ENCODE measurements around the gene SCN2B.

SCN2B gene

GRCh38 chr11:118128721-118129470, 47.5 kb downstream of the SCN2B start:
- no peak for DNase-seq

- no peak for DNase-seq
Observed at GRCh38 chr11:118128310-118128709, 48.1 kb downstream of the SCN2B start.

GRCh38 chr11:118126082-118126838, 50.2 kb downstream of the SCN2B start:
- DNase-seq: no peak

GRCh38 chr11:118124929-118125535, 51.4 kb downstream of the SCN2B start:
- DNase-seq: peak; percentile 3

- no peak for DNase-seq
Observed at GRCh38 chr11:118120793-118121192, 55.6 kb downstream of the SCN2B start.

GRCh38 chr11:118117790-118118601, 58.4 kb downstream of the SCN2B start:
- DNase-seq: no peak

- DNase-seq: no peak
Observed at GRCh38 chr11:118115048-118115447, 61.4 kb downstream of the SCN2B start.

- DNase-seq: no peak
Observed at GRCh38 chr11:118114266-118114665, 62.2 kb downstream of the SCN2B start.

GRCh38 chr11:118112711-118113430, 63.6 kb downstream of the SCN2B start:
- no peak for DNase-seq

Measured in fibroblast of upper back skin (primary cell).